HG03095 (cell line): Measurements from ENCODE around the gene MS4A10.

Experiments used
- ATAC-seq: cut with Tn5 transposase; IDR thresholded peaks from one replicate; pipeline ENCODE4 v1.9.1; 2021; ENCODE audit warnings: moderate library complexity; ENCODE audit not compliant: unreplicated experiment

The MS4A10 gene

GRCh38 chr11:60786811-60787567 is 1.9 kb downstream of the MS4A10 start:
- no peak for ATAC-seq

GRCh38 chr11:60788401-60789125 is 3.4 kb downstream of the MS4A10 start:
- ATAC-seq: no peak

- no peak for ATAC-seq
Observed at GRCh38 chr11:60790726-60791125, 5.6 kb downstream of the MS4A10 start.

DNA sequence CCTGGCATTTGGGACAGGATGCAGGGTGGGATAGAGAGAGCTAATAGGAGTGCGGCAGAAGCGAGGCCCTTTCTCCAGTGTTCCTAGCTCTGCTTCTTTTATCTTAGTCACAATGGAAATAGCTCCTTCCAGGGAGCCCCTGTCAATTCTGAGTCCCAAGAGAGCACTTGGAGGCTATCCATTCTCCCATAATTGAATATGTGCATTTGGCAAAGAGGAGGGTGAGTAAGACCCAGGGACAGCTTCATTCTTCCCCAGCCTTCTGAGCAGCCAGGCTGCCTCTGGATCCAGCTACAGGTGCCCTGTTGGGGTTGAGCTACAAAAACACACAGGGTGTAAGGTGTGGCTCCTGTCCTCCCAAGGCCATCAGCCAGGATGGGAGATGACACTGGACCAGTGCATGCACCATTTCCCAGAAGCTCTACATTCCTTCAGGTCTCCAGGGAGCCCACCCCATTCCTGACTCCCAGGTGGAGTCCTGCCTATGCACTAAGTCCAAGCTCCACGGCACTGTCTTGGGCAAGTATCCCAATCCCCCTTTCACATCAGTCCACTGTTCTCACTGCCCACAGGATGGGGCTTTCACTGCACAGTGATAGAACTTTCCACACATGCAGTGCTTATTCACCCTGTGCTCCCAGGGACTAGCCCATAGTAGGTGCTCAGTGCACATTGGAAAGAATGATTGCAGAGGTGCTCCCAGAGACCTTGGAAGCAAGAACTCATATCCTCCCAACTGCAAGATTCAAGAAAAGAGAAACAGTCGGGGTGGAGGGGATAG is 6.2 kb downstream of the MS4A10 start:
- no peak for ATAC-seq

- ATAC-seq: no peak
Observed at GRCh38 chr11:60792521-60792920, 7.4 kb downstream of the MS4A10 start.

DNA sequence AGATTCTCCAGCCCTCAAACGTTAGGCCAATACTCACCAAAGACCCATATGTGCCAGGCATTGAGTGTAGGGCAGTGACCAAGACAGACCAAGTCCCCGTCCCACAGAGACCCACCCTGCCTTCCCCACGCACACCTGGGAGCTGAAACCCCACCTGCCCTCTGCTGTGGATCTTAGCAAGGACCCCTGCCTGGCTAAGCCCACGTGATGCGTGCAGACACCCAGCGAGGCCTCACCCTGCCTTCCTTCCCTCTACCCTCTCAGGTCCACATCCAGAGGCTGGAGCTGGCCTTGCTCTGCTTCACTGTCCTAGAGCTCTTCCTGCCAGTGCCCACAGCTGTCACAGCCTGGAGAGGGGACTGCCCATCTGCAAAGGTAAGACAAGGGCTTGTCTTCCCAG is 10.2 kb downstream of the MS4A10 start:
- ATAC-seq: no peak

DNA sequence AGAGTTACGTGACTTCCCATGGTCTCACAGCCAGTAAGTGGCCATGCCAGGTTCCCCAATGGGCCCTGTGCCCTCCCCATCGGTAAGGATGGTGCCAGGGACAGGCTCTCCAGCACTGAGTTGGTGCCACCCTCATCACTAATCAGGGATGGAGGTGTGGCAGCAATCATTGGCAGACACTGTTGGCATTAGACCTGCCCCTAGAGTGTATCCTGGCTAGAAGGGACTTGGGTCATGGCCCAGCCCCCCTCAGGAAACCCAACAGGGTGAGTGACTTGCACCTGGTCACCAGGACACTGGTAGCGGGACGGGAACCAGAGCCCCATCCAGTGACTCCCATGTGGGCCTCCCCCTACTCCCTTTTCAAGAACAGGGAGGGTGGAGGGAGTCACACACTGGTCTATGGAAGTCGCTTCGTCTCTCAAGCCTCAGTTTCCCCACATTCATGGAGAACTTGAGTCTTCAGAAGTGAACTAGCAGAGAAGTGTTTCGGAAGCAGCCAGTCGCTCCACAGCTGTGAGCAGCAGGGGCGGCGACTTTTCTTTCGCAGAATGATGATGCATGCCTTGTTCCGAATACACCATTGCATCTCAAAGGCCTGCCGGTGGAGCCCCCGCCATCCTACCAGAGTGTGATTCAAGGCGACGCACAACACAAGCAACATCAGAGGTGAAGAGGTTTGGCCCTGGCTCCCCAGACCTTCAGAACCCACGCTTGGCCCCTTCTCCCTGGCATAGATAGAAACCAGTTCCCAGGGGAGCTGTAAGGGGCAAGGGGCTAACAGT is 12.9 kb downstream of the MS4A10 start:
- no peak for ATAC-seq

DNA sequence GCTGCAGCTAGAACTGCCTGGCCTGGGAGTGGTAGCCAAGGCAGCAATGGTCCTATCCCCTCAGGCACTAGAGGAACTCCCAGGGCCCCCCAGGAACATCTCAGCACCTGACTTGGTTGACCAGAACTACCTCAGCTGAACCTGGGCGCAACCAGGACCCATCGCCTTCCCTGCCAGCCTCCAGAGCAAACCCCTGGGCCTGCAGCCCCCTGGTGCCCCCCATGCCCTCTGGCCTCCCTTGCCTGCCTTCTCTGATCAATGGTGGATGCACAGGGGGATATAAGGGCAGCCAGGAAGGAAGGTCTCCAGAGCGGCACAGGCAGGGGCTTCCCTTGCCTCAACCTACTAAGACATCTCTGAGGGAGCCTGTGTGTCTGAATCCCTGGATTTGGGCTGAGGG is 13.5 kb downstream of the MS4A10 start:
- ATAC-seq: no peak

DNA sequence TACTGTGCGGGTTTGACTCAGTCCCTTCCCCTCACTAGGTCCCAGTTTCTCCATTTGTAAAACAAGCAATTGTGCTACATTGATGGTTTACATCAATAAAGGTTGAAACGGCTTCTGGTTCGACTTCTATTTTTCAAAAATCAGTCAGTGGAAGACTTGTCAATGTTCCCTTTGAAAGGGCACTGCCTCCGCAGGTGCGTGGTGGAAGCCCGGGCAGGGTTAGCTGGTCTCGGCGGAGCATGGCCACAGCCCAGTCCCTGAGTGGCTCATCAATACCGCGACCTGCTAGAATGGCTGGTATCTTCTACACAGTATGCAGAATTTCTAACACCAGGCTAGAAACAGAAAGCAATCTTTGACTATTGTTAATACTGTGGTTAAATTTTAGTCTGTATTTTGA is 16.1 kb downstream of the MS4A10 start:
- ATAC-seq: no peak

- no peak for ATAC-seq
Observed at GRCh38 chr11:60803273-60803936, 18.3 kb downstream of the MS4A10 start.

- no peak for ATAC-seq
Observed at GRCh38 chr11:60809249-60809648, 24.1 kb downstream of the MS4A10 start.

- ATAC-seq: no peak
Observed at GRCh38 chr11:60809691-60810090, 24.6 kb downstream of the MS4A10 start.

DNA sequence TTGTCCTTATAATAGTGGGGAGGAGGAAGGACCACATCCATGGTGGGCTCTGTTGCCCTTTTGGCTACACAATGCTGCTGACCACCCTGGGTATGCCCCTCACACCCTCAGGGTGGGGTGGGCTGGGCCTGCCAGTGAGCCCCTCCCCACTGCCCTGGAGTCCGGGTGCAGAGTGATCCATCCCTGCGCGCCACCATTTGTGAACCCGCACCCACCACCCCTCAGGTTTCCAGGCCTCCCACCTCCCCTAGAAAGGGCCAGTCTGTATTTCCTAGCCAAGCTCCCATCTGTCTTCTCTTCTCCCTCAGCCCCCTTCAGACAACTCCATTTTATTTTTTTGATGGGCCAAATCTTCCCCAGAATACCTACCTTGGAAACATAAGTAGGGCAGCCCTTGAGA is 25.0 kb downstream of the MS4A10 start:
- ATAC-seq: no peak

DNA sequence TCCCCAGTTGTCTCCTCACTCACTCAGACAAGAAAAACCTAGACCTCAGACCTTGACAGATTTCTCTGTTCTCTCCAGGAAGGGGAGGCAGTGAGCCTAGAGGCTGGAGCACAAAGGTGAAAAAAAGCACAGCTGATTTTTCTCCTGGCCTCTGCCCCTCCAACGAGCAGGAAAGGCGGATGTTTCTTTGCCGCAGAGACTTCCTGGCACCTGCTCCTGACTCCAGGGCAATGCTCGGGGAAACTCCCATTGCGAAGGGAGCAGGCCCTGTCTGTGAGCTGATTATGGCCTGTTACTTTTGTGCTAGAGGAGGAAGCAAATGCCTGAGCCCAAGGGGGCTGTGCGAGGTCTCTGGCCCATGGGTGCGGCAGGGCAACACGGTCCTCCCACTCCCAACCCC is 25.4 kb downstream of the MS4A10 start:
- no peak for ATAC-seq

- ATAC-seq: no peak
Observed at GRCh38 chr11:60813324-60813723, 28.2 kb downstream of the MS4A10 start.

DNA sequence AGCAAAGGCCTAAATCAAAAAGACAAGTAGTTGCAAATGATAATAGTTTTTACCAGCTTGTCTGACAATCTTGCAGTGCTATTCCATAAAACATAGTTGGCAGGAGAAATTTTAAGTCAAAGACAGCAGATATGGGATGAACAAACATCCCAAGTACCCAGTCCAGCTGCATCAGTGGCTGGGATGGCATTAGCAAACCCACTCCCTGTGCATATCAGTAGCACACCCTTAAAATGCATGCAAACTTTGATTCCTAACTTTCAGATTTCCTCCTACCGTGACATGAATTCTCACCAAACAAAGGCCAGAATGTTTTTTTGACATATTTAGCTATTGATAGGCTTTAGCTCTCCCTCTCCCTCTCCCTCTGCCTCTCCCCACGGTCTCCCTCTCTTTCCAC is 29.0 kb downstream of the MS4A10 start:
- ATAC-seq: no peak

DNA sequence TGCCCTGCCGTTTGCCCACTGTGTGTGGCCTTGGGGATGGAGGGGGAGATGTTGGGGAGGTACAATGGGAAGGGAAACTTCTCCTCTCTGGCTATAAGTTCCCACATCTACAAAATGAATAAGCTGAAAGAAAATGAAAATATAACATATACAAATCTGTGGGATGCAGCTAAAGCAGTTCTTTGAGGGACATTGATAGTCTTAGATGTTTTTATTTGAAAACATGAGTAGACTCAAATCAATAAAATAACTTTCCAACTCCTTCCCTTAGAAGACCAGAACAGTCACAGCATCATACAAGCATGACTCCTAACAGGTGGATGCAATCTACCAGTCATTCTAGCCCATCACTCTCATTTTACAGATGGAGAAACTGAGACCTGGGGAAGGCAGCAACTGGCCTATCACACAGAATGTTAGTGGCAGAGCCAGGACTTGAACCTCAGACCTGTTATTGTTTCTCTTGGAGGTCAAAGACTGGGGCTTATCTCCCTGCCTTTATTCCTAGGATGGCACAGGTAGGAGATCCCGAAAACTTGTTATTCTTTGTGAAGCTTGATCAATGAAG is 31.5 kb downstream of the MS4A10 start:
- no peak for ATAC-seq

GRCh38 chr11:60818057-60818456 is 32.9 kb downstream of the MS4A10 start:
- ATAC-seq: no peak

GRCh38 chr11:60821827-60822599 is 36.9 kb downstream of the MS4A10 start:
- no peak for ATAC-seq
